Hepatocyte (in vitro differentiated cells): ENCODE data around the gene GADD45GIP1. TPM values are rescaled to one million over a fixed set of nuclear protein-coding genes. Genes with fewer than 3 reads are reported as not detected.
"Not testable (repeated sequence)": the region's sequence is repeated elsewhere in the genome, so short reads cannot be mapped to it uniquely, and the experiment has no call there.

Source experiments
- DNase-seq: peaks from one replicate; pipeline ENCODE4 v3.0.0-alpha.2; 2016; ENCODE audit warnings: low spot score
- H2AFZ ChIP-seq: fragments of 200-600 bp; sonication (generic); 2 replicates; pipeline ENCODE4 v1.6.0; 2016; ENCODE audit warnings: antibody characterized with exemption, mild to moderate bottlenecking
- H3K27ac ChIP-seq: fragments of 200-600 bp; sonication (generic); 2 replicates; pipeline ENCODE4 v1.5.1; 2016; ENCODE audit warnings: mild to moderate bottlenecking
- H3K27me3 ChIP-seq: fragments of 200-600 bp; sonication (generic); 2 replicates; pipeline ENCODE4 v1.6.1; 2016
- H3K36me3 ChIP-seq: fragments of 200-600 bp; sonication (generic); replicated peaks from 2 replicates; pipeline ENCODE4 v1.5.1; 2016; ENCODE audit warnings: low read depth; ENCODE audit not compliant: insufficient read depth
- H3K4me1 ChIP-seq: fragments of 200-600 bp; sonication (generic); 2 replicates; pipeline ENCODE4 v1.5.1; 2016; ENCODE audit warnings: mild to moderate bottlenecking, moderate library complexity; ENCODE audit not compliant: insufficient read depth
- H3K4me2 ChIP-seq: fragments of 200-600 bp; sonication (generic); 2 replicates; pipeline ENCODE4 v1.6.0; 2016
- H3K4me3 ChIP-seq: fragments of 200-600 bp; sonication (generic); 2 replicates; pipeline ENCODE4 v1.5.1; 2016; ENCODE audit warnings: mild to moderate bottlenecking
- H3K79me2 ChIP-seq: fragments of 200-600 bp; sonication (generic); 2 replicates; pipeline ENCODE4 v1.6.0; 2017; ENCODE audit warnings: mild to moderate bottlenecking
- H3K9me2 ChIP-seq: fragments of 200-600 bp; sonication (generic); replicated peaks from 2 replicates; pipeline ENCODE4 v1.6.0; 2017; ENCODE audit warnings: mild to moderate bottlenecking; ENCODE audit not compliant: insufficient read depth
- H3K9me3 ChIP-seq: fragments of 200-600 bp; sonication (generic); 2 replicates; pipeline ENCODE4 v1.5.1; 2016; ENCODE audit warnings: low read depth, mild to moderate bottlenecking
- H4K20me1 ChIP-seq: fragments of 200-600 bp; sonication (generic); 2 replicates; pipeline ENCODE4 v1.6.0; 2016; ENCODE audit warnings: mild to moderate bottlenecking; ENCODE audit not compliant: insufficient read depth, poor library complexity, severe bottlenecking
- EZH2 ChIP-seq: fragments of 200-600 bp; sonication (generic); IDR thresholded peaks from 2 replicates; pipeline ENCODE4 v1.6.1; 2016; ENCODE audit warnings: antibody characterized with exemption, mild to moderate bottlenecking, borderline replicate concordance
- EZH2phosphoT487 ChIP-seq: fragments of 200-600 bp; sonication (generic); IDR thresholded peaks from one replicate; pipeline ENCODE4 v1.6.1; 2018; ENCODE audit warnings: antibody characterized with exemption, mild to moderate bottlenecking, low read depth, moderate library complexity; ENCODE audit not compliant: unreplicated experiment, severe bottlenecking
- WGBS: methylation state at CpG from one replicate; pipeline ENCODE4 v1.1.6; 2016; ENCODE audit warnings: low lambda C conversion rate; ENCODE audit errors: missing lambda C conversion rate; 5-methylcytosine and 5-hydroxymethylcytosine counted together
- polyA plus RNA-seq: library from polyadenylated mRNA; unstranded; fragments of >200 nt; fragmentation: Nextera tagmentation; extraction: Ambion mirVana; gene quantifications from 2 replicates; pipeline ENCODE4 v1.2.1, GENCODE V29; 2016
- total RNA-seq: library from RNA; depleted of rRNA; stranded (reverse); fragments of >200 nt; gene quantifications from 2 replicates; pipeline ENCODE4 v1.2.3, GENCODE V29; 2014
- TF ChIP-seq, protein P1 (sequence below): fragments of 200-600 bp; sonication (generic); IDR thresholded peaks from 2 replicates; pipeline ENCODE4 v1.5.1; 2016; ENCODE audit warnings: antibody characterized with exemption, mild to moderate bottlenecking; ENCODE audit not compliant: poor library complexity

GADD45GIP1 gene
- total and polyA plus RNA-seq, 2 experiments from 2014 or later, result 21.0 to 109 TPM

GRCh38 chr19:12922959-12923358, 34.1 kb downstream of the GADD45GIP1 start:
- no peaks in the 10 kb centered on the region for H3K79me2 ChIP-seq
- no peaks in the 10 kb centered on the region for H3K9me2 ChIP-seq

DNA sequence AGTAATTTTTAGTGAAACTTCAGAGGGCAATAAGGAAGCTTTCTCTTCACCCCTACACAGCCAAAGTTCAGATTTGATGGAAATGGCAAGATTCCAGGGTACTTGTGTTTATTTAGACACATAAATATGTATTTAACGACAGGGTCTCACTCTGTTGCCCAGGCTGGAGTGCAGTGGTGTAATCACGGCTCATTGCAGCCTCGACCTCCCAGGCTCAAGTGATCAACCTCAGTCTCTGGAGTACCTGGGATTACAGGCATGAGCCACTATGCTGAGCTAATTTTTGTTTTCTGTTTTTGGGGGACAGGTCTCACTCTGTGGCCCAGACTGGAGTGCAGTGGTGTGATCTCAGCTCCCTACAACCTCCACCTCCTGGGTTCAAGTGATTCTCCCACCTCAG, 36.0 kb downstream of the GADD45GIP1 start:
- WGBS, result 77% methylated on average over 3 of the region's 3 CpGs
- no peak for DNase-seq
- no peak overlapping the region for H3K4me3 ChIP-seq
- no peaks in the 10 kb centered on the region for H3K27me3 ChIP-seq
- H4K20me1 ChIP-seq, result no peaks in the 10 kb centered on the region
- H3K9me3 ChIP-seq, result no peaks in the 10 kb centered on the region
- H3K79me2 ChIP-seq, result no peaks in the 10 kb centered on the region
- H3K36me3 ChIP-seq, result no peaks in the 10 kb centered on the region
- H3K4me2 ChIP-seq, result no peak overlapping the region
- H3K4me1 ChIP-seq, result no peaks in the 10 kb centered on the region
- no peak overlapping the region for H3K27ac ChIP-seq
- TF ChIP-seq, protein P1, sequence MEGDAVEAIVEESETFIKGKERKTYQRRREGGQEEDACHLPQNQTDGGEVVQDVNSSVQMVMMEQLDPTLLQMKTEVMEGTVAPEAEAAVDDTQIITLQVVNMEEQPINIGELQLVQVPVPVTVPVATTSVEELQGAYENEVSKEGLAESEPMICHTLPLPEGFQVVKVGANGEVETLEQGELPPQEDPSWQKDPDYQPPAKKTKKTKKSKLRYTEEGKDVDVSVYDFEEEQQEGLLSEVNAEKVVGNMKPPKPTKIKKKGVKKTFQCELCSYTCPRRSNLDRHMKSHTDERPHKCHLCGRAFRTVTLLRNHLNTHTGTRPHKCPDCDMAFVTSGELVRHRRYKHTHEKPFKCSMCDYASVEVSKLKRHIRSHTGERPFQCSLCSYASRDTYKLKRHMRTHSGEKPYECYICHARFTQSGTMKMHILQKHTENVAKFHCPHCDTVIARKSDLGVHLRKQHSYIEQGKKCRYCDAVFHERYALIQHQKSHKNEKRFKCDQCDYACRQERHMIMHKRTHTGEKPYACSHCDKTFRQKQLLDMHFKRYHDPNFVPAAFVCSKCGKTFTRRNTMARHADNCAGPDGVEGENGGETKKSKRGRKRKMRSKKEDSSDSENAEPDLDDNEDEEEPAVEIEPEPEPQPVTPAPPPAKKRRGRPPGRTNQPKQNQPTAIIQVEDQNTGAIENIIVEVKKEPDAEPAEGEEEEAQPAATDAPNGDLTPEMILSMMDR, result no peak
- no peak for TF ChIP-seq EZH2phosphoT487
- no peak for TF ChIP-seq EZH2
- H2AFZ ChIP-seq, result no peak overlapping the region
- H3K9me2 ChIP-seq, result no peaks in the 10 kb centered on the region

More at GRCh38 chr19:12922959-12923358, 34.1 kb downstream of the GADD45GIP1 start:
- DNase-seq, result no peak
- 96% methylated on average over 4 of the region's 4 CpGs for WGBS
- Histone ChIP-seq H3K9me3 (no peaks in the 10 kb centered on the region), H3K4me1 (no peaks in the 10 kb centered on the region), H3K36me3 (no peaks in the 10 kb centered on the region), H3K4me2 (no peak overlapping the region), H3K4me3 (no peak overlapping the region), H4K20me1 (no peaks in the 10 kb centered on the region), H3K27me3 (no peaks in the 10 kb centered on the region), H3K27ac (no peak overlapping the region), H2AFZ (no peak overlapping the region)
- no peak for TF ChIP-seq EZH2phosphoT487
- no peak for TF ChIP-seq EZH2
- TF ChIP-seq, protein P1, result no peak

DNA sequence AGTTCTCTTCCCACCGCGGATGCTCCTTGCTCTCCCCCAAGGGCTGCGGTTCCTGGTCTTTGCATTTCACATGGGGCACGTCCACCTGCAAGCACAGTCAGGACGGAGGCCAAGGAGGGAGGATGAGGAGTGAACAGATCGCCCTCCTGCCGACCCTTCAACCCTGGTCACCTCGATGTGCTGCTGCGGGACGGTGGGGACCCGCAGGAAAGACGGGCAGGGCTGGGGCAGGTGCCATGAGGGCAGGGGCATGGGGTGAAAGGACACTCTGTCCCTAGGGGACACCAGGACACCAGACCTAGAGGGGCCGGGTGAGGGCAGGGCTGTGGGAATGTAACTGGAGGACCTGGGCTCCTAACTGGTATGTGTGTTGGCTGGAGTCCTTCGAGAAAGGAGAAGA, 38.8 kb downstream of the GADD45GIP1 start:
- Histone ChIP-seq H3K27me3 (no peaks in the 10 kb centered on the region), H3K27ac (no peak overlapping the region), H3K4me3 (no peak overlapping the region), H3K9me3 (no peaks in the 10 kb centered on the region), H3K4me1 (peaks cover 10% of the 10 kb centered on the region), H4K20me1 (no peaks in the 10 kb centered on the region), H2AFZ (no peak overlapping the region), H3K4me2 (no peak overlapping the region), H3K9me2 (no peaks in the 10 kb centered on the region), H3K36me3 (no peaks in the 10 kb centered on the region), H3K79me2 (no peaks in the 10 kb centered on the region)
- no peak for DNase-seq
- 96% methylated on average over 14 of the region's 14 CpGs for WGBS
- TF ChIP-seq, protein P1, result no peak
- no peak for TF ChIP-seq EZH2
- TF ChIP-seq EZH2phosphoT487, result no peak

- H3K4me3 ChIP-seq, H2AFZ ChIP-seq, H3K9me2 ChIP-seq, H3K27me3 ChIP-seq, H4K20me1 ChIP-seq, H3K79me2 ChIP-seq, H3K4me2 ChIP-seq, H3K9me3 ChIP-seq, H3K27ac ChIP-seq, DNase-seq, H3K36me3 ChIP-seq: not testable (repeated sequence)
- 81% methylated on average over 4 of the region's 4 CpGs for WGBS
- H3K4me1 ChIP-seq, result peaks cover 20% of the 10 kb centered on the region
Observed at GRCh38 chr19:12915860-12916259, 41.2 kb downstream of the GADD45GIP1 start.
